AG09309 (cell line): ENCODE data around the gene CBLC.

Experiments used
- DNase-seq: peaks from one replicate; pipeline ENCODE4 v3.0.0-alpha.2; 2010; ENCODE audit warnings: low read depth
- H3K4me3 ChIP-seq: 2 replicates; pipeline ENCODE4 v1.5.1; 2011; ENCODE audit warnings: mild to moderate bottlenecking, low read depth, low read length, moderate library complexity; ENCODE audit not compliant: control insufficient read depth
- CTCF ChIP-seq: IDR thresholded peaks from 2 replicates; pipeline ENCODE4 v1.5.1; 2011; ENCODE audit warnings: mild to moderate bottlenecking, low read depth, low read length, inconsistent platforms; ENCODE audit not compliant: insufficient read depth, control insufficient read depth; ENCODE audit errors: missing control alignments

Gene CBLC

GRCh38 chr19:44847144-44848035 lies 69.7 kb downstream of the CBLC start:
- TF ChIP-seq CTCF: no peak
- no peak for DNase-seq
- peak overlapping the region; percentile 97 for H3K4me3 ChIP-seq

GRCh38 chr19:44848036-44848811 lies 70.5 kb downstream of the CBLC start:
- TF ChIP-seq CTCF: no peak
- no peak for DNase-seq
- H3K4me3 ChIP-seq: peak overlapping the region; percentile 97

GRCh38 chr19:44848812-44849447 lies 71.2 kb downstream of the CBLC start:
- no peak for DNase-seq
- no peak for TF ChIP-seq CTCF
- peak overlapping the region; percentile 97 for H3K4me3 ChIP-seq
